ENCODE results near the gene DBX1. TPM values are rescaled to one million over a fixed set of nuclear protein-coding genes. Genes with fewer than 3 reads are reported as not detected.

Gene DBX1
- total and polyA plus RNA-seq, 12 donors, result not detected

DNA sequence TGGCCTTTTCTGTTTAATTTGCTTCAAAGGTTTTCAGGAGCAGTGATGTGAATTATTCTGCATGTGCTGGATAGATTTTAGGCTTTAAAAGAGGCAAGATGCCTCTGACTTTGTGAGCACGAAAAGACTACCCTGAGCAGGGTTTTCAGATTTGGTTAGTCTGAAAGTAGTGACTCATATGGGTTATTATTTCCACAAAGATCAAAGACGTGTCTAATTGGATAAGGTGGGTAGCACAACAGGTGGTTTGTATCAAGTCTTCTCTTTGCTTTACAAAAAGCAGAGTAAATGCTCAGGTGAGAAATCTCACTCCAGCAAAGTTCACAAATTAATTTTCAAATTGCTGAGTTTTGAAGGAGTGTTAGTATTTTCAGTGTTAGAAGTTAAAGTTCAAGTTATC is 37.6 kb upstream of the DBX1 start:
- intact Hi-C loops (cut with DNase I), result no loop called here
- Histone ChIP-seq H3K27me3 (peaks cover 0 to 50% (median 7%) of the 10 kb centered on the region in 7 donors), H3K27ac (no peak overlapping the region), H3K9me3 (no peaks in the 10 kb centered on the region), H3K4me3 (no peak overlapping the region), H3K36me3 (no peaks in the 10 kb centered on the region), H3K4me1 (no peaks in the 10 kb centered on the region)
- TF ChIP-seq CTCF (IDR thresholded peaks at IDR 0.05), result no peak
- no peak for DNase-seq
- no peak for ATAC-seq
- 32% methylated on average over 2 of the region's 2 CpGs for WGBS, 2 donors

GRCh38 chr11:20194470-20194869 is 34.2 kb upstream of the DBX1 start:
- no peaks in the 10 kb centered on the region for H3K9me3 ChIP-seq
- WGBS, 2 donors, result 83 to 93% methylated on average over 2 of the region's 2 CpGs
- H3K36me3 ChIP-seq, result no peaks in the 10 kb centered on the region
- no peak overlapping the region for H3K4me3 ChIP-seq
- ATAC-seq (no peak), DNase-seq (no peak)
- no peaks in the 10 kb centered on the region for H3K4me1 ChIP-seq
- no peak for TF ChIP-seq CTCF (IDR thresholded peaks at IDR 0.05)
- H3K27me3 ChIP-seq, result peaks cover 0 to 43% (median 11%) of the 10 kb centered on the region in 7 donors
- intact Hi-C loops (cut with DNase I), result no loop called here
- no peak overlapping the region for H3K27ac ChIP-seq

- TF ChIP-seq CTCF (IDR thresholded peaks at IDR 0.05), result no peak
Observed at GRCh38 chr11:20193307-20193706, 33.0 kb upstream of the DBX1 start.

DNA sequence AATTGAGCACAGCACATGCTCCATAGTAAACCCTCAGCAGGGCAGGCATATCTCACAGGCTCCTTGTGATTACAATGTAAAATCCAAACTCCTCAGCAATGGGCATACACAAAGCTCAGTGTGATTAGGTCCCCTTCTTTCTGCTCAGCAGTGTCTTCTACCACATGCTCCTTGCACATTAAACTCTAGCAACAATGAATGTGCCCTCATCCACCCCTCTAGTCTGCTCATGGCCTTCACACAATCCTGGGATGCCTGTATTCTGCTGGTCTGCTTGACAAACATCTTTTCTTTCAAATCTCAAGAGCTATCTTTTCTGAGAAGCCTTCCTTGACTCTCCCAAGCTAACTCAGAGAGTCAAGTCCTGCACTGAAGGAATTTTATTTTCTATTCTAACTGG is 32.4 kb upstream of the DBX1 start:
- Histone ChIP-seq H3K27ac (no peak overlapping the region), H3K27me3 (peaks cover 0 to 31% (median 8%) of the 10 kb centered on the region in 7 donors), H3K9me3 (no peaks in the 10 kb centered on the region), H3K4me3 (no peak overlapping the region), H3K36me3 (no peaks in the 10 kb centered on the region), H3K4me1 (no peaks in the 10 kb centered on the region)
- no peak for ATAC-seq
- no peak for DNase-seq
- intact Hi-C loops (cut with DNase I), result no loop called here
- no peak for TF ChIP-seq CTCF (IDR thresholded peaks at IDR 0.05)

More at GRCh38 chr11:20193307-20193706, 33.0 kb upstream of the DBX1 start:
- Histone ChIP-seq H3K4me3 (no peak overlapping the region), H3K36me3 (no peaks in the 10 kb centered on the region), H3K27ac (no peak overlapping the region), H3K4me1 (no peaks in the 10 kb centered on the region), H3K27me3 (peaks cover 0 to 37% (median 8%) of the 10 kb centered on the region in 7 donors), H3K9me3 (no peaks in the 10 kb centered on the region)
- intact Hi-C loops (cut with DNase I), result no loop called here
- no peak for ATAC-seq
- 71 to 85% methylated on average over 3 of the region's 3 CpGs for WGBS, 2 donors
- no peak for DNase-seq
